HUES64 (cell line): ENCODE results near the gene LRTM2.

Experiments used
- H3K27ac ChIP-seq: 2 replicates; pipeline ENCODE4 v1.7.0; 2013; ENCODE audit warnings: low read depth, low read length, inconsistent platforms
- H3K27me3 ChIP-seq: 2 replicates; pipeline ENCODE4 v1.6.1; 2013; ENCODE audit warnings: mild to moderate bottlenecking, low read length; ENCODE audit not compliant: insufficient read depth
- H3K36me3 ChIP-seq: 2 replicates; pipeline ENCODE4 v1.6.1; 2013; ENCODE audit warnings: mild to moderate bottlenecking, low read length; ENCODE audit not compliant: insufficient read depth
- H3K4me1 ChIP-seq: 2 replicates; pipeline ENCODE4 v1.6.1; 2013; ENCODE audit warnings: mild to moderate bottlenecking, low read length, moderate library complexity; ENCODE audit not compliant: insufficient read depth
- H3K4me3 ChIP-seq: 2 replicates; pipeline ENCODE4 v1.5.1; 2013; ENCODE audit warnings: mild to moderate bottlenecking, low read length, moderate library complexity
- H3K9ac ChIP-seq: 2 replicates; pipeline ENCODE4 v1.6.1; 2013; ENCODE audit warnings: mild to moderate bottlenecking, low read depth, low read length
- H3K9me3 ChIP-seq: 2 replicates; pipeline ENCODE4 v1.6.1; 2013; ENCODE audit warnings: low read depth, low read length; ENCODE audit not compliant: insufficient read depth
- whole genome bisulfite sequencing: fragments of 150-250, 120-280 bp; methylation state at CpG from one replicate; pipeline ENCODE4 v1.1.7; 2013; ENCODE audit warnings: missing lambda C conversion rate; 5-methylcytosine and 5-hydroxymethylcytosine counted together

Gene LRTM2

GRCh38 chr12:1798641-1799020 is 21.7 kb upstream of the LRTM2 start:
- WGBS: 95% methylated on average over 6 of the region's 6 CpGs
- H3K36me3 ChIP-seq: no peaks in the 10 kb centered on the region
- H3K27ac ChIP-seq: no peak overlapping the region
- 0 out of 2 replicates have a peak, but pooled peaks cover 2% of the 10 kb centered on the region for H3K4me1 ChIP-seq
- H3K9me3 ChIP-seq: no peaks in the 10 kb centered on the region
- H3K9ac ChIP-seq: no peak overlapping the region
- H3K4me3 ChIP-seq: no peak overlapping the region
- peaks cover 13% of the 10 kb centered on the region for H3K27me3 ChIP-seq

- 0 out of 2 replicates have a peak, but pooled peaks cover 2% of the 10 kb centered on the region for H3K4me1 ChIP-seq
- 89% methylated on average over 21 of the region's 21 CpGs for WGBS
Observed at GRCh38 chr12:1799051-1799881, 21.1 kb upstream of the LRTM2 start.

GRCh38 chr12:1799882-1800400 is 20.4 kb upstream of the LRTM2 start:
- H3K9me3 ChIP-seq: no peaks in the 10 kb centered on the region
- H3K27me3 ChIP-seq: peaks cover 13% of the 10 kb centered on the region
- no peak overlapping the region for H3K9ac ChIP-seq
- H3K36me3 ChIP-seq: no peaks in the 10 kb centered on the region
- H3K4me3 ChIP-seq: no peak overlapping the region
- no peak overlapping the region for H3K27ac ChIP-seq
- WGBS: 89% methylated on average over 12 of the region's 12 CpGs
- H3K4me1 ChIP-seq: 0 out of 2 replicates have a peak, but pooled peaks cover 2% of the 10 kb centered on the region

More at GRCh38 chr12:1799051-1799881, 21.1 kb upstream of the LRTM2 start:
- Histone ChIP-seq H3K9ac (no peak overlapping the region), H3K4me3 (no peak overlapping the region), H3K27ac (no peak overlapping the region), H3K27me3 (peaks cover 13% of the 10 kb centered on the region), H3K36me3 (no peaks in the 10 kb centered on the region), H3K9me3 (no peaks in the 10 kb centered on the region)

- no peak overlapping the region for H3K4me3 ChIP-seq
- no peak overlapping the region for H3K27ac ChIP-seq
- no peak overlapping the region for H3K9ac ChIP-seq
Observed at GRCh38 chr12:1800401-1801302, 19.7 kb upstream of the LRTM2 start.

GRCh38 chr12:1801303-1801975 is 18.9 kb upstream of the LRTM2 start:
- H3K4me1 ChIP-seq: no peaks in the 10 kb centered on the region
- H3K27ac ChIP-seq: no peak overlapping the region
- 88% methylated on average over 16 of the region's 16 CpGs for WGBS
- no peaks in the 10 kb centered on the region for H3K9me3 ChIP-seq
- H3K36me3 ChIP-seq: no peaks in the 10 kb centered on the region
- peaks cover 10% of the 10 kb centered on the region for H3K27me3 ChIP-seq
- H3K9ac ChIP-seq: no peak overlapping the region
- H3K4me3 ChIP-seq: no peak overlapping the region

More at GRCh38 chr12:1800401-1801302, 19.7 kb upstream of the LRTM2 start:
- peaks cover 13% of the 10 kb centered on the region for H3K27me3 ChIP-seq
- no peaks in the 10 kb centered on the region for H3K36me3 ChIP-seq
- no peaks in the 10 kb centered on the region for H3K9me3 ChIP-seq
- WGBS: 81% methylated on average over 12 of the region's 14 CpGs
- H3K4me1 ChIP-seq: no peaks in the 10 kb centered on the region

GRCh38 chr12:1803736-1804135 is 16.6 kb upstream of the LRTM2 start:
- Histone ChIP-seq H3K36me3 (no peaks in the 10 kb centered on the region), H3K27me3 (no peaks in the 10 kb centered on the region), H3K4me3 (no peak overlapping the region), H3K9me3 (no peaks in the 10 kb centered on the region), H3K4me1 (no peaks in the 10 kb centered on the region), H3K9ac (no peak overlapping the region), H3K27ac (no peak overlapping the region)
- 92% methylated on average over 7 of the region's 7 CpGs for WGBS

GRCh38 chr12:1804545-1805332 is 15.6 kb upstream of the LRTM2 start:
- H3K27ac ChIP-seq: no peak overlapping the region
- 55% methylated on average over 25 of the region's 25 CpGs for WGBS
- no peak overlapping the region for H3K9ac ChIP-seq
- no peaks in the 10 kb centered on the region for H3K36me3 ChIP-seq
- no peaks in the 10 kb centered on the region for H3K27me3 ChIP-seq
- H3K4me3 ChIP-seq: no peak overlapping the region
- H3K9me3 ChIP-seq: no peaks in the 10 kb centered on the region
- no peaks in the 10 kb centered on the region for H3K4me1 ChIP-seq

- no peaks in the 10 kb centered on the region for H3K9me3 ChIP-seq
- WGBS: 92% methylated on average over 16 of the region's 16 CpGs
- no peaks in the 10 kb centered on the region for H3K27me3 ChIP-seq
- no peak overlapping the region for H3K27ac ChIP-seq
- no peaks in the 10 kb centered on the region for H3K4me1 ChIP-seq
- no peak overlapping the region for H3K9ac ChIP-seq
- no peak overlapping the region for H3K4me3 ChIP-seq
- no peaks in the 10 kb centered on the region for H3K36me3 ChIP-seq
Observed at GRCh38 chr12:1805441-1806081, 14.8 kb upstream of the LRTM2 start.

GRCh38 chr12:1806301-1807086 is 13.9 kb upstream of the LRTM2 start:
- WGBS: 88% methylated on average over 7 of the region's 7 CpGs
- Histone ChIP-seq H3K36me3 (no peaks in the 10 kb centered on the region), H3K27ac (no peak overlapping the region), H3K27me3 (no peaks in the 10 kb centered on the region), H3K9me3 (no peaks in the 10 kb centered on the region), H3K4me3 (no peak overlapping the region), H3K9ac (no peak overlapping the region), H3K4me1 (no peaks in the 10 kb centered on the region)
